SH-SY5Y (cell line): ENCODE measurements around the gene IL17C.

Experiments used
- GATA2 ChIP-seq: IDR thresholded peaks from 2 replicates; pipeline ENCODE4 v1.6.1; 2011; ENCODE audit warnings: mild to moderate bottlenecking, low read depth, low read length
- GATA3 ChIP-seq: IDR thresholded peaks from 2 replicates; pipeline ENCODE4 v1.6.1; 2011; ENCODE audit warnings: low read depth, mild to moderate bottlenecking, low read length, moderate library complexity

- no peak for TF ChIP-seq GATA3
- TF ChIP-seq GATA2 = no peak
Measured at GRCh38 chr16:88626646-88627045, 11.7 kb upstream of the IL17C start.
